SIG-M5 (cell line): Measurements from ENCODE around the gene C17orf58.
A peak's percentile ranks its signal among the peaks of the same experiment; 100 is the strongest.
"Not testable (repeated sequence)": the region's sequence is repeated elsewhere in the genome, so short reads cannot be mapped to it uniquely, and the experiment has no call there.

ENCODE experiments used
- DNase-seq: peaks from one replicate; lab custom pipeline; 2025; lab: John Stamatoyannopoulos, UW

Gene C17orf58

DNA sequence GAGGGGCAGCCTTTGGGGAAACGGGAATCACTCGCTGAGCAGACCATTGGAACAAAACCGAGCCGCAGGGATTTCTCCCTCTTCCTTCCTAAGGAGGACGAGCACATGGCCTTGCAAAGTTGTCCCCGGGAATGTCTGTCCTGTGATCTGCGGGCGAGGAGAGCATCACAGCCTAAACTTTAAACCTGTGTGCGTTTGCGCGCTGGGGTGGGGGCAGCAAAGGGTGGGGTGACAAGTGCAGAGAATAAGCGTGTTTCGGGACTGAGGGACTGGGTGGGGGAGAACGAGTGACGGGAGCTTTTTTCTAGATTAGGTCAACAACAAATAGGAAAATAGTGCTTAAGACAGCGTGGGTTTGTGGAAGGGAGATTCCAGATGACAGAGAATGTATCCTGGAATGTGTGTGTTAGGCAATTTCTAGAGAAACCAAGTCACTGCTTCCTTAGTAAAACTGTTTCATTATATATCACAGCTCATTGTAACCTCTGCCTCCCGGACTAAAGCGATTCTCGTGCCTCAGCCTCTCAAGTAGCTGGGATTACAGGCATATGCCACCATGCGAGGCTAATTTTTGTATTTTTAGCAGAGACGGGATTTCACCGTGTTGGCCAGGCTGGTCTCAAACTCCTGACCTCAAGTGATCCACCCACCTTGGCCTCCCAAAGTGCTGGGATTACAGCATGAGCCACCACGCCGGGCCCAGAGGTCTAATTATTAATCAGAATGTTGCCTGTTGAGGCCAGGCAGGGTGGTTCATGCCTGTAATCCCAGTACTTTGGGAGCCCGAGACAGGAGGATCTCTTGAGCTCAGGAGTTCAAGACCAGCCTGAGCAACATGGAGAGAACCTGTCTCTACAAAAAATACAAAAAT lies at the start of gene C17orf58:
Gene C17orf58, minus strand, starts transcription at position 169 of the 871 bp plus-strand sequence. CDS start 271 bp downstream, outside the sequence.
- not testable (repeated sequence) for DNase-seq

GRCh38 chr17:68036304-68037147 lies 40.3 kb upstream of the C17orf58 start:
- DNase-seq = no peak

DNA sequence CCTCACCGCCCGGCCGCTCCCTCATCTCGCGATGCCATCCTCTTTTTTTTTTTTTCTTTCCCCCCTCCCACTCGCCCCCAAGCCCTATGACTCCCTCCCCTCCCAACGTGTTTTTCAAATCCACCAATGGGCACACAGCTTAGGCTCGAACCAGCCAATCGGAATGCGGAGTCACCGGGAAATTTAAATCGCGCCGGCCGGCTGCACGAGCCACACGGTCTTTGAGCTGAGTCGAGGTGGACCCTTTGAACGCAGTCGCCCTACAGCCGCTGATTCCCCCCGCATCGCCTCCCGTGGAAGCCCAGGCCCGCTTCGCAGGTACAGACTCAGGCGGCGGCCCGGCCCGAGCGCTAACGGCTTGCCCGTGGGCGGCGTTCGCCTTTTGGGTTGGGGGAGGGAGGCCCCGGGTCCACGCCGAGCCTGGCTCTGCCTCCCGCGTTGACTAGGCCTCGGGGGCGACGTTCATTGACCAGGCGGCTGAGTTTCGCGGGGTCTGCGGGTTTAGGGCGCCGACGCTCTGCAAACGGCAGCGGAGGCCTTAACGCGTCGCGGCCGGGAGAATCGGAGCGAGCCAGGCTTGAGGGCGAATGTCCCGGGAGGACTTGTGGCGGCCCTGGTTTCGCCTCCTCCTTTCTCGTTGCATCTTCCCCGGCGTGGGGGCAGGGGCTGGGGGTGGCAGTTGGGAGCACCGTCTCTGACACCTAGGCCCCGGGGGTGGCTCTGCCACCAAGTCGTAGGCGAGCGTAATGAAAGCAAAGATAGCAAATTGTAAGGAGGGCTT lies 39.4 kb upstream of the C17orf58 start, which contains the start of gene KPNA2:
Gene KPNA2, plus strand, starts transcription at position 213 of the 781 bp plus-strand sequence. CDS start 1,398 bp downstream, outside the sequence.
- DNase-seq = peak; percentile 94

- DNase-seq = peak; percentile 93
These were observed 38.9 kb upstream of the C17orf58 start for GRCh38 chr17:68035131-68035522.

GRCh38 chr17:68034452-68034776 lies 38.1 kb upstream of the C17orf58 start:
- DNase-seq = no peak

GRCh38 chr17:68033636-68034451 lies 37.6 kb upstream of the C17orf58 start:
- no peak for DNase-seq

DNA sequence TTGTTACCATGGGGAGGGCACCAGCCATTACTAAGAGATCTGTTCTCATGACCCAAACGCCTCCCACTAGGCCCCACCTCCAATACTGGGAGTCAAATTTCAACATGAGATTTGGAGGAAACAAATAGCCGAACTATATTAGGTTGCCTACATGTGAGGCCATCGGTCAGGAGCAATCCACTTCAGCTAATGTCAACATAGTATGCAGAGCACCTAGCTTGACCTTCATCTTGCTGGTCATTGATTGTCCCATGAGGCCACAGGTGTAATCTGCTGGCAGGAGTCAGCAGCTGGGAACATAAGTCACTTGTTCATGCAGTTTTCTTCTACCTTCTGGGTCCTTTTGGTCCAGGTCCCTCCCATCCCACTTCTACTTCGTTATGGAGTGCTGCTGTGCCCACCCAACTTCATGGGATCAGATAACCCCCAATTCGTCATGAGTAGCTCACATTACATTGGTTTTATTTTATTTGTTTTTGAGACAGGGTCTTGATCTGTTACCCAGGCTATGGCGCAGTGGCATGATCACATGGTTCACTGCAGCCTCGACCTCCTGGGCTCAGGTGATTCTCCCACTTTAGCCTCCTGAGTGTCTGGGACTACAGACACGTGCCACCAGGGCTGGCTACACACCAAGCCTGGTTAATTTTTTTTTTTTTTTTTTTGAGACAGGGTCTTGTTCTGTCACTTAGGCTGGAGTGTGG lies 33.4 kb upstream of the C17orf58 start:
- DNase-seq = no peak

DNA sequence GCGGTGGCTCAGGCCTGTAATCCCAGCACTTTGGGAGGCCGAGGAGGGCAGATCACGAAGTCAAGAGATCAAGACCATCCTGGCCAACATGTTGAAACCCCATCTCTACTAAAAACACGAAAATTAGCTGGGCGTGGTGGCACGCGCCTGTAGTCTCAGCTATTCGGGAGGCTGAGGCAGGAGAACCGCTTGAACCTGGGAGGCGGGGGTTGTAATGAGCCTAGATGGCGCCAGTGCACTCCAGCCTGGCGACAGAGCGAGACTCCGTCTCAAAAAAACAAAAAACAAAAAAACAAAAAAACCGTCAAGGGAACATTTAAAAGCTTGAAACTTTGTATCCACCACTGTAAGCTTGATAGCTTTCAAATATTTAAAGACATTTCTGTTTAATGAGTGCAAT lies 26.3 kb upstream of the C17orf58 start:
- DNase-seq = not testable (repeated sequence)

DNA sequence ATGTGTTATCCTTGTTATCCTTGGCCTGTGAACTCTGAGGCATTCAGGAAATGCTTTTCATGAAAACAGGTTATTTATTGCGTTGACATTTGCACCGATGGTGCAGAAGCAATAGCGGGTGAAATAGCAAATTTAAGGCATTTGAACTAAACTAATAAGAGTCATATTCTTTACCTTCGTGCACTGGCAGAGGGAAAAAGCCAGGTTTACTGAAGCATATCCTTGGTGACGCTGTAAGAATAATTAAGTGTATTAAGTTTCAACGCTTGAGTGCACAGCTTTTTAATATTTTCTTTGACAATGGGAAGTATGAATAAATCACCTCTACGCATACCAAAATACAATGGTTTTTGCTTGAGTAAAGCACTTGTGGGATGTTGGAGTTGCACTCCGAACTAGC lies 25.7 kb upstream of the C17orf58 start:
- DNase-seq = no peak

GRCh38 chr17:68020791-68021190 lies 24.5 kb upstream of the C17orf58 start:
- DNase-seq = not testable (repeated sequence)

GRCh38 chr17:68020409-68020756 lies 24.1 kb upstream of the C17orf58 start:
- DNase-seq = no peak

GRCh38 chr17:68019675-68020408 lies 23.6 kb upstream of the C17orf58 start:
- DNase-seq = peak; percentile 70

GRCh38 chr17:68019336-68019674 lies 23.0 kb upstream of the C17orf58 start:
- no peak for DNase-seq

GRCh38 chr17:68018493-68018892 lies 22.2 kb upstream of the C17orf58 start:
- DNase-seq = not testable (repeated sequence)

DNA sequence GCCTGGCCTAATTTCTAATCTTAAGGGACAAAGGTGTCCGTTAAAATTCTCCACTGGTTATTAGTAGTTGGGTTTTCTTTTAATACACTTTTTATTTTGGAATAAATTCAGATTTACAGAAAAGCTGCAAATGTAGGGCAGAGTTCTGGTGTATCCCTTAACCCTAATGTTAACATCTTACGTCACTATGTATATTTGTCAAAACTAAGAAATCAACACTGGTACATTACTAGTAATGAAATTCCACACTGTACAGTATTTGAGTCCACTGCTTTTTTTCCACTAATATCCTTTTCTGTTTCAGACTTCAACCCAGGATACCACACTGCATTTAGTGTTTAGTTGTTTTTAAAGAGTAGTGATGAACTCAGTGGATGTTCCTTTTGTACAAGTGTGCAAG lies 20.6 kb upstream of the C17orf58 start:
- DNase-seq = no peak

- DNase-seq = no peak
These were observed 18.9 kb upstream of the C17orf58 start for GRCh38 chr17:68015081-68015723.

GRCh38 chr17:68013385-68013784 lies 17.1 kb upstream of the C17orf58 start:
- no peak for DNase-seq

DNA sequence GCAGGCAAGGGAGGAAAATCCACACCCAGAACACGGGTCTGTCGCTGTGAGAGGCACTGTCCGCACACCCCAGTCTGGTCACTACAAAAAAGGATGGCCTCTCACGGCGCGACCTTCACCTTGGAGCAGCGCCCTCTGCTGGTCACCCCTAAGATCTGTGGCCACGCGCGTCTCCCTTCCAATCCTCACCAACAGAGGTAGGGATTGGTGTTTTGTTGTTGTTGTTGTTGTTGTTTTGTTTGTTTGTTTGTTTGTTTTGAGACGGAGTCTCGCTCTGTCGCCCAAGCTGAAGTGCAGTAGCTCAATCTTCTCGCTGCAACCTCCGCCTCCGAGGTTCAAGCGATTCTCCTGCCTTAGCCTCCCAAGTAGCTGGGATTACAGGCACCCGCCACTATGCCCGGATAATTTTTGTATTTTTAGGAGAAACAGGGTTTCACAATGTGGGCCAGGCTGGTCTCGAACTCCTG lies 15.0 kb upstream of the C17orf58 start:
- no peak for DNase-seq

- DNase-seq = no peak
These were observed 10.5 kb upstream of the C17orf58 start for GRCh38 chr17:68006797-68007196.
